ENCODE data around the gene SLC19A1. TPM values are rescaled to one million over a fixed set of nuclear protein-coding genes. Genes with fewer than 3 reads are reported as not detected.

SLC19A1 gene
- total RNA-seq, 1 experiment from 2014 or later = 25.4 TPM

GRCh38 chr21:45524756-45525152 is 17.5 kb downstream of the SLC19A1 start:
- ChIA-PET POLR2A (no interaction called here), CTCF (interaction anchor here (0.7 kb wide), 1 partner anchor 9 kb away, joined by 3 read pairs; no protein-coding TSS in a partner anchor)

GRCh38 chr21:45523411-45524101 is 18.7 kb downstream of the SLC19A1 start:
- Mint-ChIP-seq H3K27ac (ENCODE audit: low read depth, unreplicated experiment) (no peak overlapping the region), H3K4me1 (ENCODE audit: insufficient read depth, unreplicated experiment) (no peaks in the 10 kb centered on the region), H3K4me3 (ENCODE audit: unreplicated experiment) (no peak overlapping the region), H3K27me3 (ENCODE audit: insufficient read depth, unreplicated experiment) (no peaks in the 10 kb centered on the region), H3K36me3 (ENCODE audit: insufficient read depth, unreplicated experiment) (peaks cover 46% of the 10 kb centered on the region), H3K9me3 (ENCODE audit: unreplicated experiment) (peaks cover 19% of the 10 kb centered on the region)
- no peak for TF ChIP-seq CTCF (IDR thresholded peaks at IDR 0.05; ENCODE audit: unreplicated experiment)
- no TSS peak for BruUV-seq (replicated peaks)
- CTCF ChIA-PET = interaction anchor here (0.6 to 0.7 kb wide), 3 partner anchors 11 to 349 kb away, joined by 3 to 5 read pairs (median 3); no protein-coding TSS in a partner anchor
- DNase-seq (ENCODE audit: unreplicated experiment) = no peak
- intact Hi-C loops (cut with micrococcal nuclease) = no loop called here
- POLR2A ChIA-PET = interaction anchor here (0.6 to 0.8 kb wide), 2 partner anchors 22 to 57 kb away, joined by 3 to 4 read pairs; no protein-coding TSS in a partner anchor

More at GRCh38 chr21:45524756-45525152, 17.5 kb downstream of the SLC19A1 start:
- no peak overlapping the region for H3K27ac Mint-ChIP-seq (ENCODE audit: low read depth, unreplicated experiment)
- H3K9me3 Mint-ChIP-seq (ENCODE audit: unreplicated experiment) = peaks cover 7% of the 10 kb centered on the region
- peaks cover 40% of the 10 kb centered on the region for H3K36me3 Mint-ChIP-seq (ENCODE audit: insufficient read depth, unreplicated experiment)
- BruUV-seq (replicated peaks) = no TSS peak
- H3K4me1 Mint-ChIP-seq (ENCODE audit: insufficient read depth, unreplicated experiment) = no peaks in the 10 kb centered on the region
- no peaks in the 10 kb centered on the region for H3K27me3 Mint-ChIP-seq (ENCODE audit: insufficient read depth, unreplicated experiment)
- intact Hi-C loops (cut with micrococcal nuclease) = no loop called here
- H3K4me3 Mint-ChIP-seq (ENCODE audit: unreplicated experiment) = no peak overlapping the region
- no peak for DNase-seq (ENCODE audit: unreplicated experiment)
- TF ChIP-seq CTCF (IDR thresholded peaks at IDR 0.05; ENCODE audit: unreplicated experiment) = no peak

- no peaks in the 10 kb centered on the region for H3K4me1 Mint-ChIP-seq (ENCODE audit: insufficient read depth, unreplicated experiment)
- H3K4me3 Mint-ChIP-seq (ENCODE audit: unreplicated experiment) = no peak overlapping the region
- no peak for TF ChIP-seq CTCF (IDR thresholded peaks at IDR 0.05; ENCODE audit: unreplicated experiment)
- no peak for DNase-seq (ENCODE audit: unreplicated experiment)
- BruUV-seq (replicated peaks) = no TSS peak
- H3K9me3 Mint-ChIP-seq (ENCODE audit: unreplicated experiment) = peaks cover 24% of the 10 kb centered on the region
- no peak overlapping the region for H3K27ac Mint-ChIP-seq (ENCODE audit: low read depth, unreplicated experiment)
- CTCF ChIA-PET = interaction anchor here (0.6 to 0.7 kb wide), 2 partner anchors 10 to 350 kb away, joined by 3 to 5 read pairs; no protein-coding TSS in a partner anchor
- POLR2A ChIA-PET = interaction anchor here (0.8 kb wide), 1 partner anchor 21 kb away, joined by 4 read pairs; no protein-coding TSS in a partner anchor
- peaks cover 44% of the 10 kb centered on the region for H3K36me3 Mint-ChIP-seq (ENCODE audit: insufficient read depth, unreplicated experiment)
- intact Hi-C loops (cut with micrococcal nuclease) = no loop called here
- H3K27me3 Mint-ChIP-seq (ENCODE audit: insufficient read depth, unreplicated experiment) = no peaks in the 10 kb centered on the region
These were observed 19.3 kb downstream of the SLC19A1 start for GRCh38 chr21:45522986-45523385.

GRCh38 chr21:45522381-45522780 is 19.9 kb downstream of the SLC19A1 start:
- no peak for DNase-seq (ENCODE audit: unreplicated experiment)
- Mint-ChIP-seq H3K36me3 (ENCODE audit: insufficient read depth, unreplicated experiment) (peaks cover 44% of the 10 kb centered on the region), H3K9me3 (ENCODE audit: unreplicated experiment) (peaks cover 28% of the 10 kb centered on the region), H3K4me1 (ENCODE audit: insufficient read depth, unreplicated experiment) (no peaks in the 10 kb centered on the region), H3K27me3 (ENCODE audit: insufficient read depth, unreplicated experiment) (no peaks in the 10 kb centered on the region), H3K4me3 (ENCODE audit: unreplicated experiment) (no peak overlapping the region), H3K27ac (ENCODE audit: low read depth, unreplicated experiment) (no peak overlapping the region)
- ChIA-PET CTCF (no interaction called here), POLR2A (no interaction called here)
- no TSS peak for BruUV-seq (replicated peaks)
- intact Hi-C loops (cut with micrococcal nuclease) = no loop called here
- TF ChIP-seq CTCF (IDR thresholded peaks at IDR 0.05; ENCODE audit: unreplicated experiment) = no peak
